Lung (tissue), 12 donors: Measurements from ENCODE around the gene COLGALT1. TPM values are rescaled to one million over a fixed set of nuclear protein-coding genes. Genes with fewer than 3 reads are reported as not detected.
"Not testable (repeated sequence)": the region's sequence is repeated elsewhere in the genome, so short reads cannot be mapped to it uniquely, and the experiment has no call there.

Experiments used
- ATAC-seq: fragments of 200-7000 bp; cut with Tn5 transposase; one replicate; pipeline ENCODE4 v1.9.1; 2020; ENCODE audit warnings: moderate number of reproducible peaks; ENCODE audit not compliant: insufficient read depth, low FRiP score
- DNase-seq, 3 donors: peaks; one replicate each; pipeline ENCODE4 v3.0.0-alpha.2; 2013 to 2017
- H3K27ac ChIP-seq, 2 donors: one replicate each; pipeline ENCODE4 v1.5.1; 2013; ENCODE audit warnings: mild to moderate bottlenecking in 2 of 2, moderate library complexity in 2 of 2, control low read depth in 1 of 2, inconsistent platforms in 1 of 2, low read depth in 1 of 2, low read length in 1 of 2
- H3K27me3 ChIP-seq, 3 donors: one replicate each; pipeline ENCODE4 v1.5.1; 2013; ENCODE audit warnings: low read length in 2 of 3; ENCODE audit not compliant: control insufficient read depth in 3 of 3, insufficient read depth in 3 of 3
- H3K36me3 ChIP-seq, 4 donors: one replicate each; pipeline ENCODE4 v1.5.1; 2013; ENCODE audit warnings: low read length in 4 of 4, mild to moderate bottlenecking in 1 of 4, moderate library complexity in 1 of 4; ENCODE audit not compliant: control insufficient read depth in 4 of 4, insufficient read depth in 4 of 4
- H3K4me1 ChIP-seq, 5 donors: one replicate each; pipeline ENCODE4 v1.5.1; 2013; ENCODE audit warnings: low read length in 5 of 5, mild to moderate bottlenecking in 2 of 5, moderate library complexity in 1 of 5; ENCODE audit not compliant: control insufficient read depth in 5 of 5, insufficient read depth in 5 of 5
- H3K4me3 ChIP-seq: one replicate; pipeline ENCODE4 v1.5.1; 2013; ENCODE audit warnings: mild to moderate bottlenecking, control low read depth, moderate library complexity
- H3K9ac ChIP-seq, 2 donors: one replicate each; pipeline ENCODE4 v1.5.1; 2013; ENCODE audit warnings: low read length in 2 of 2, control low read depth in 1 of 2; ENCODE audit not compliant: insufficient read depth in 1 of 2
- H3K9me3 ChIP-seq, 4 donors: one replicate each; pipeline ENCODE4 v1.5.1; 2013; ENCODE audit warnings: low read length in 3 of 4, mild to moderate bottlenecking in 1 of 4, moderate library complexity in 1 of 4; ENCODE audit not compliant: control insufficient read depth in 4 of 4, insufficient read depth in 3 of 4
- WGBS, 2 donors: extraction: QIAGEN DNeasy Blood & Tissue Kit; methylation state at CpG; one replicate each; pipeline ENCODE4 v1.1.7; 2013; 5-methylcytosine and 5-hydroxymethylcytosine counted together
- polyA plus RNA-seq, 2 donors: library from polyadenylated mRNA; stranded (reverse); fragments of 200-250 nt; gene quantifications; one replicate each; pipeline ENCODE4 v1.2.1, GENCODE V29; 2013
- total RNA-seq, 2 donors: library from RNA; depleted of rRNA in 1 of 2; stranded (reverse); fragments of >200 nt in 1 of 2; gene quantifications; one replicate each; pipeline ENCODE4 v1.2.1, GENCODE V29; 2014 to 2021
- TF ChIP-seq, protein P1 (sequence below): IDR thresholded peaks from 2 replicates; pipeline ENCODE4 v1.5.1; 2012; ENCODE audit warnings: mild to moderate bottlenecking; ENCODE audit errors: control extremely low read depth, extremely low read depth
- donor health status: control.
- donor health status: control.
- donor health status: Bipolar disorder and iron deficiency.
- donor health status: healthy.
- donor health status: DM: yes; HTN: yes; CAD: no.

Gene COLGALT1
- total and polyA plus RNA-seq, 4 donors: 39.9 to 129 (median 85.1) TPM

GRCh38 chr19:17564781-17565180 lies 9.3 kb downstream of the COLGALT1 start:
- H3K36me3 ChIP-seq: peaks cover 9 to 44% (median 28%) of the 10 kb centered on the region in 4 donors
- H3K27ac ChIP-seq: peak overlapping the region in 1 of 2 donors; percentile 18
- WGBS, 2 donors: 61 to 67% methylated on average over 6 of the region's 6 CpGs
- H3K4me3 ChIP-seq: no peak overlapping the region
- no peaks in the 10 kb centered on the region for H3K4me1 ChIP-seq
- ATAC-seq (no peak), DNase-seq (no peak)
- TF ChIP-seq, protein P1, sequence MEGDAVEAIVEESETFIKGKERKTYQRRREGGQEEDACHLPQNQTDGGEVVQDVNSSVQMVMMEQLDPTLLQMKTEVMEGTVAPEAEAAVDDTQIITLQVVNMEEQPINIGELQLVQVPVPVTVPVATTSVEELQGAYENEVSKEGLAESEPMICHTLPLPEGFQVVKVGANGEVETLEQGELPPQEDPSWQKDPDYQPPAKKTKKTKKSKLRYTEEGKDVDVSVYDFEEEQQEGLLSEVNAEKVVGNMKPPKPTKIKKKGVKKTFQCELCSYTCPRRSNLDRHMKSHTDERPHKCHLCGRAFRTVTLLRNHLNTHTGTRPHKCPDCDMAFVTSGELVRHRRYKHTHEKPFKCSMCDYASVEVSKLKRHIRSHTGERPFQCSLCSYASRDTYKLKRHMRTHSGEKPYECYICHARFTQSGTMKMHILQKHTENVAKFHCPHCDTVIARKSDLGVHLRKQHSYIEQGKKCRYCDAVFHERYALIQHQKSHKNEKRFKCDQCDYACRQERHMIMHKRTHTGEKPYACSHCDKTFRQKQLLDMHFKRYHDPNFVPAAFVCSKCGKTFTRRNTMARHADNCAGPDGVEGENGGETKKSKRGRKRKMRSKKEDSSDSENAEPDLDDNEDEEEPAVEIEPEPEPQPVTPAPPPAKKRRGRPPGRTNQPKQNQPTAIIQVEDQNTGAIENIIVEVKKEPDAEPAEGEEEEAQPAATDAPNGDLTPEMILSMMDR: no peak
- H3K27me3 ChIP-seq: no peaks in the 10 kb centered on the region
- H3K9me3 ChIP-seq: no peaks in the 10 kb centered on the region
- no peak overlapping the region for H3K9ac ChIP-seq

DNA sequence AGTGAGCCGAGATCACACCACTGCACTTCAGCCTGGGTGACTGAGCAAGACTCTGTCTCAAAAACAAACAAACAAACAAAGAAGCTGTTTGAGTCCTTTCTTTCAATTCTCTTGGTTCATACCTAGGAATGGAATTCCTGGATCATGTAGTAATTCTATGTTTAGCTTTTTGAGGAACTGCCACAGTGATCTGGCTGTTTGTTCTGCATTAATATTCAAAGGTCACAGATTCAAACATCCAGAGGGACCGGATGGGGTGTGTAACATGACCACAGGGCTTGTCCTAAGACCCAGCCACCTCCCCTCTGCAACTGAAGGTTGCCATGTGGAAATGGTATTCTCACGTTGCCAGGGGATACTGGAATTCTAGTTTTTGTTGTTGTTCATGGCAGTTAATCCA lies 10.2 kb downstream of the COLGALT1 start:
- no peaks in the 10 kb centered on the region for H3K27me3 ChIP-seq

DNA sequence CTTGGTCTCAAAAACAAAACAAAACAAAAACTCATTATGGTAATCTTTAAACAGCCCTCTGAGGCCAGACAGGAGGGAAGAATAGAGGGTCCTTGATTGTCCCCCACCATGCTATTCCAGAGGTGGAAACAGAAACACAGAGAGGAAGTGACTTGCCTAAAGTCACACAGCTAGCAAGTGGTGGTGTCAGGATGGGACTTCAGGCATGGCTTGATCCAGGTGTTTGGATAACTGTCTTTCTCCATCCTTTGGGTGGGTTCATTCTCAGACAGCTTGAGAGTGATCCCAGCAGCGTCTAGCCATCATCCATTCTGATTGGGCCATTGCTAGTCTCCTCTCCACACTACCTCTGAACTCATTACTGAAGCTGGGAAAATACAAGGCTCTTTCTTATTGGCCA lies 12.5 kb downstream of the COLGALT1 start:
- H3K36me3 ChIP-seq: peaks cover 19 to 41% (median 30%) of the 10 kb centered on the region in 4 donors
- 87 to 90% methylated on average over 1 of the region's 1 CpG for WGBS, 2 donors

More for the DNA sequence above, 10.2 kb downstream of the COLGALT1 start:
- no peaks in the 10 kb centered on the region for H3K4me1 ChIP-seq
- no peaks in the 10 kb centered on the region for H3K9me3 ChIP-seq
- ATAC-seq (no peak), DNase-seq (no peak)
- WGBS, 2 donors: 74 to 75% methylated on average over 3 of the region's 3 CpGs
- no peak overlapping the region for H3K27ac ChIP-seq
- peaks cover 9 to 39% (median 22%) of the 10 kb centered on the region in 4 donors for H3K36me3 ChIP-seq
- H3K4me3 ChIP-seq: no peak overlapping the region
- H3K9ac ChIP-seq: no peak overlapping the region
- TF ChIP-seq, protein P1: no peak

GRCh38 chr19:17570291-17570690 lies 14.8 kb downstream of the COLGALT1 start:
- not testable (repeated sequence) for H3K4me3 ChIP-seq, ATAC-seq, DNase-seq, H3K27me3 ChIP-seq, H3K9ac ChIP-seq, H3K9me3 ChIP-seq, H3K4me1 ChIP-seq, H3K27ac ChIP-seq
- WGBS, 2 donors: 96 to 98% methylated on average over 5 of the region's 5 CpGs
- H3K36me3 ChIP-seq: peaks cover 20 to 41% (median 30%) of the 10 kb centered on the region in 4 donors

More for the DNA sequence above, 12.5 kb downstream of the COLGALT1 start:
- DNase-seq (no peak), ATAC-seq (no peak)
- Histone ChIP-seq H3K27me3 (no peaks in the 10 kb centered on the region), H3K4me3 (no peak overlapping the region), H3K27ac (no peak overlapping the region), H3K9me3 (no peaks in the 10 kb centered on the region), H3K9ac (no peak overlapping the region), H3K4me1 (no peaks in the 10 kb centered on the region)
- TF ChIP-seq, protein P1: no peak
